Stomach (tissue), 4 donors: ENCODE results near the gene TRAF4.

Experiments used
- EP300 ChIP-seq: sonication (generic); formaldehyde crosslinking; IDR thresholded peaks from one replicate; pipeline ENCODE4 v1.6.1; 2017; ENCODE audit warnings: antibody characterized with exemption
- POLR2A ChIP-seq, 4 donors: fragments of 450-650 bp; IDR thresholded peaks; one replicate each; pipeline ENCODE4 v1.6.1; 2016; ENCODE audit warnings: antibody characterized with exemption in 4 of 4, control low read depth in 2 of 4, mild to moderate bottlenecking in 1 of 4, moderate library complexity in 1 of 4
- TF ChIP-seq, protein P1 (sequence below), 7 experiments: fragments of 450-650 bp in 4 of 7; fragments of 200-600 bp in 3 of 7; sonication (generic) in 3 of 7; IDR thresholded peaks; one replicate each; pipeline ENCODE4 v1.5.1; 2016 to 2019; ENCODE audit warnings: antibody characterized with exemption in 7 of 7, control low read depth in 2 of 7, mild to moderate bottlenecking in 1 of 7

DNA sequence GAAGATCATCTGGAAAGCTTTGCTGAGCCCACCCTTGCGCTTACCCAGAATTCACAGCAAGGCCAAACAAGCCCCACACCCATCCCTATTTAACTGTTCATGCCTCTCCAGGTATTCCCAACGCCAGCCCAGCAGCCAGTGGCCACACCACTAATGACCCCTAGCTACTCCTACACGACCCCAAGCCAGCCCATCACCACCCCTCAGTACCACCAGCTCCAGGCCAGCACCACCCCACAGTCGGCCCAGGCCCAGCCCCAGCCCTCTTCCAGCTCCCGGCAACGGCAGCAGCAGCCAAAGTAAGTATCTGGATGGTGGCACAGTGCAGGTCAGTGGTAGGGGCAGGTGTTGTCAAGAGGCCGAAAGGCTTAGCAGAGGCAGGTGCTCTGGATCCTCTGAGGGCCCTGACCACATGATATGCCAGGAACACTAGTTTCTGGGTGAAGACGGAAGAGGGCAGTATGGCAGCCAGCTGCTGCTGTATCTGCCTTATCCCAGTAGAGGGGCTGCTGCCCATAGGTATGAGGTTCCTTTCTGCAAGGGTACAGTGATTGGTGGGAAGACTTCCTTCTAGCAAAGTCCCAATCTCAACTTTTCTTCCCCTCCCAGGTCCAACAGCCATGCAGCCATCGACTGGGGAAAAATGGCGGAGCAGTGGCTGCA lies 42.9 kb upstream of the TRAF4 start:
- TF ChIP-seq EP300 (no peak), POLR2A (IDR thresholded peaks at IDR 0.05) (no peak)
- TF ChIP-seq, protein P1, sequence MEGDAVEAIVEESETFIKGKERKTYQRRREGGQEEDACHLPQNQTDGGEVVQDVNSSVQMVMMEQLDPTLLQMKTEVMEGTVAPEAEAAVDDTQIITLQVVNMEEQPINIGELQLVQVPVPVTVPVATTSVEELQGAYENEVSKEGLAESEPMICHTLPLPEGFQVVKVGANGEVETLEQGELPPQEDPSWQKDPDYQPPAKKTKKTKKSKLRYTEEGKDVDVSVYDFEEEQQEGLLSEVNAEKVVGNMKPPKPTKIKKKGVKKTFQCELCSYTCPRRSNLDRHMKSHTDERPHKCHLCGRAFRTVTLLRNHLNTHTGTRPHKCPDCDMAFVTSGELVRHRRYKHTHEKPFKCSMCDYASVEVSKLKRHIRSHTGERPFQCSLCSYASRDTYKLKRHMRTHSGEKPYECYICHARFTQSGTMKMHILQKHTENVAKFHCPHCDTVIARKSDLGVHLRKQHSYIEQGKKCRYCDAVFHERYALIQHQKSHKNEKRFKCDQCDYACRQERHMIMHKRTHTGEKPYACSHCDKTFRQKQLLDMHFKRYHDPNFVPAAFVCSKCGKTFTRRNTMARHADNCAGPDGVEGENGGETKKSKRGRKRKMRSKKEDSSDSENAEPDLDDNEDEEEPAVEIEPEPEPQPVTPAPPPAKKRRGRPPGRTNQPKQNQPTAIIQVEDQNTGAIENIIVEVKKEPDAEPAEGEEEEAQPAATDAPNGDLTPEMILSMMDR (IDR thresholded peaks at IDR 0.05) = no peak
